HG03520 (cell line): Measurements from ENCODE around the gene DTX2.
"Not testable (repeated sequence)": the region's sequence is repeated elsewhere in the genome, so short reads cannot be mapped to it uniquely, and the experiment has no call there.

Experiments used
- ATAC-seq: cut with Tn5 transposase; IDR thresholded peaks from one replicate; pipeline ENCODE4 v1.9.1; 2021; ENCODE audit warnings: mild to moderate bottlenecking, moderate library complexity; ENCODE audit not compliant: unreplicated experiment

DTX2 gene

GRCh38 chr7:76461464-76462101, at the start of gene DTX2:
DTX2 (plus strand) TSS chr7:76461709; CDS start chr7:76480510, 18,801 bp downstream.
- peak; percentile 98 for ATAC-seq

DNA sequence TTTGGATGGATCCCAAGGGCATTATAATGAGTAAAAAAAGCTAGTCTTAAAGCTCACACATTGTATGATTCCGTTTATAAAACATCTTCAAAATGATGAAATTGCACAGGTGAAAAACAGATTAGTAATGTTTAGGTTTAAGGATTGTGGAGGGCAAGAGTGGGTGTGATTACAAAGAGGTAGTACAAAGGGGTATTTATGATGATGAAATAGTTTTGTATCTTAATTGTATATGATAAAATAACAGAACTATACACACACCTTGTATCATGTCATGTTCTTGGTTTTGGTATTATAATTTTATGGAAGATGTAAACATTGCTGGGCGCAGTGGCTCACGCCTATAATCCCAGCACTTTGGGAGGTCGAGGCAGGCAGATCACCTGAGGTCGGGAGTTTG, 49.3 kb upstream of the DTX2 start:
- ATAC-seq = no peak

GRCh38 chr7:76417654-76418310, 43.7 kb upstream of the DTX2 start:
- not testable (repeated sequence) for ATAC-seq

DNA sequence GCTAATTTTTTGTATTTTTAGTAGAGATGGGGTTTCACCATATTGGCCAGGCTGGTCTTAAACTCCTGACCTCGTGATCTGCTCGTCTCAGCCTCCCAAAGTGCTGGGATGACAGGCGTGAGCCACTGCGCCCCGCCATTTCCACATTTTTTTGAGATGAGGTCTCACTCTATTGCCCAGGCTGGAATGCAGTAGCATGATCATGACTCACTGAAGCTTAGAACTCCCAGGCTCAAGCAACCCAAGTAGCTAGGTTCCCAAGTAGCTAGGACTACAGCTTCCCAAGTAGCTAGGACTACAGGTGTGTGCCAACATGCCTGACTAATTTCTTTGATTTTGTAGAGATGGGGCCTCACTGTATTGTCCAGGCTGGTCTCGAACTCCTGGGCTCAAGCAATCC, 40.4 kb upstream of the DTX2 start:
- ATAC-seq = not testable (repeated sequence)

DNA sequence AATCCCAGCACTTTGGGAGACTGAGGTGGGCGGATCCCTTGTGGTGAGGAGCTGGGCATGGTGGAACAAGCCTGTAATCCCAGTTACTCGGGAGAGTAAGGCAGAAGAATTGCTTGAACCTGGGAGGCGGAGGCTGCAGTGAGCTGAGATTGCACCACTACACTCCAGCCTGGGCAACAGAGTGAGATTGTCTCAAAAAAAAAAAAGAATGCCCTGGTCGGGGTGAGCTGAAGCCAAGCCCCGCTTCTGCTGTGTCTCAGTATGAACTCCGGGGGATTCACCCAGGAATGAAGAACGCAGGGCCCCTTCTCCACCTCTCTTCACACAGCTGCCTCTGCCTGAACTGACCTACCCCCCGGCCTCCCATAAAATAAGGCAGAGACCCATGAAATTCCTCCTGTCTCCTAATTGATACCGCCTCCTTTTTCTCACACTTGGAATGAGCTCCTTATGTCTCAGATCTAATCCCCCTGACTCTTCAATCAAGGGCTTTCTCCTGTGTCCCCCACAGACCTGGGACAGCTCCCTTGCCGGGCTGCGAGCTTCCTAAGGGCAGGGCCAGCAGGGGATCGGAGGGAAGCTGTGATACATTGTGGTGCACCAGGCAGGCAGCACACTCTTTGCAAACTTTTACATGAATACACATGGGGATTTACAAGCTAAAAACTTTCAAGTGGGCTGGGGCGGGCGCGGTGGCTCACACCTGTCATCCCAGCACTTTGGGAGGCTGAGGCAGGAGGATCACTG, 37.7 kb upstream of the DTX2 start:
- no peak for ATAC-seq

- ATAC-seq = peak; percentile 82
Observed at GRCh38 chr7:76424413-76425111, 36.9 kb upstream of the DTX2 start, which contains the start of gene ZP3. ZP3 (plus strand) TSS chr7:76424950; CDS start chr7:76424965, 15 bp downstream.

- ATAC-seq = no peak
Observed at GRCh38 chr7:76425156-76425555, 36.4 kb upstream of the DTX2 start.

- not testable (repeated sequence) for ATAC-seq
Observed at GRCh38 chr7:76425558-76425957, 36.0 kb upstream of the DTX2 start.

DNA sequence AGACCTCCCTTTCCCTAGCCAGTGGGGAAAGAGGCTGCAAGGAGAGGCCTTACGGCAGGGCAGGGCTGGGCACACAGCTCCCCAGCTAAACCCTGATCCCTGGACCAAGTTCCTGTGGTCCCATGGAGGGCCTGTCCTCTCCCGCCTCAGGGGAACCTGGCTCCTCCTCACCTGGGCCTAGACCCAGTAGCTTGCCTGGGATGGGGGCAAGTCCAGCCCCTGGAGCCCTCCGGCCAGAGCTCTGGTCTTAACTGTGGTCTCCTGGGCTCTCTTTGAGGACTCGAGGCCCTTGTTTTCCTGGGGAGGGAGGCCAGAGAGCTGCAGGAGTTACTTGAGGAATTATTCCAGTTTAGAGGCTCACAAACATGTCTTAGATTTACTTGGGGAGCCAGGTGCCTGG, 35.3 kb upstream of the DTX2 start:
- ATAC-seq = no peak

- ATAC-seq = no peak
Observed at GRCh38 chr7:76427635-76428034, 33.9 kb upstream of the DTX2 start.

DNA sequence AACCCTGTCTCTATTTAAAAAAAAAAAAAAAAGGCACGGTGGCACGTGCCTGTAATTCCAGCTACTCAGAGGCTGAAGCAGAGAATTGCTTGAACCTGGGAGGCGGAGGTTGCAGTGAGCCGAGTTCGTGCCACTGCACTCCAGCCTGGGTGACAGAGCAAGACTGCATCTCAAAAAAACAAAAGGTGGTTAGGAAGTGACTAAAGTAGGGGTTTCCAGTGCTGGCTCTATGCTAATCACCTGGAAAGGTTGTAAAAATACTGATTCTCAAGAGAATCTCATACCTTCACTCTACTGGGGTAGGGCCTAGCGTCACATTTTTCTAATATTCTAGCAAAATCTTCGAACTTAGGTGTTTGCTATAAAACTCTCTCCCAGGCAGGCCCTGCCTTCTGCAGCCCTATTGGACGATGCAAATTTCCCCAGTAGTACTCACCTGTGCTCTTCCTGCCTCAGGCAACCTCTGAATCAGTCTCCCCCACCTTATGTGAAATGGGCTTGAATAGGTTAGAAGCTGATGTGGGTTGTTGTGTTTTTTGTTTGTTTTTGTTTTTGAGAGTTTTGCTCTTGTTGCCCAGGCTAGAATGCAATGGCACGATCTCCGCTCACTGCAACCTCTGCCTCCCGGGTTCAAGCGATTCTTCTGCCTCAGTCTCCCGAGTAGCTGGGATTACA, 33.2 kb upstream of the DTX2 start:
- no peak for ATAC-seq

GRCh38 chr7:76428868-76429805, 32.4 kb upstream of the DTX2 start:
- no peak for ATAC-seq

GRCh38 chr7:76430211-76430610, 31.3 kb upstream of the DTX2 start:
- no peak for ATAC-seq

GRCh38 chr7:76430836-76431235, 30.7 kb upstream of the DTX2 start:
- no peak for ATAC-seq

GRCh38 chr7:76437873-76438272, 23.6 kb upstream of the DTX2 start:
- peak; percentile 62 for ATAC-seq

DNA sequence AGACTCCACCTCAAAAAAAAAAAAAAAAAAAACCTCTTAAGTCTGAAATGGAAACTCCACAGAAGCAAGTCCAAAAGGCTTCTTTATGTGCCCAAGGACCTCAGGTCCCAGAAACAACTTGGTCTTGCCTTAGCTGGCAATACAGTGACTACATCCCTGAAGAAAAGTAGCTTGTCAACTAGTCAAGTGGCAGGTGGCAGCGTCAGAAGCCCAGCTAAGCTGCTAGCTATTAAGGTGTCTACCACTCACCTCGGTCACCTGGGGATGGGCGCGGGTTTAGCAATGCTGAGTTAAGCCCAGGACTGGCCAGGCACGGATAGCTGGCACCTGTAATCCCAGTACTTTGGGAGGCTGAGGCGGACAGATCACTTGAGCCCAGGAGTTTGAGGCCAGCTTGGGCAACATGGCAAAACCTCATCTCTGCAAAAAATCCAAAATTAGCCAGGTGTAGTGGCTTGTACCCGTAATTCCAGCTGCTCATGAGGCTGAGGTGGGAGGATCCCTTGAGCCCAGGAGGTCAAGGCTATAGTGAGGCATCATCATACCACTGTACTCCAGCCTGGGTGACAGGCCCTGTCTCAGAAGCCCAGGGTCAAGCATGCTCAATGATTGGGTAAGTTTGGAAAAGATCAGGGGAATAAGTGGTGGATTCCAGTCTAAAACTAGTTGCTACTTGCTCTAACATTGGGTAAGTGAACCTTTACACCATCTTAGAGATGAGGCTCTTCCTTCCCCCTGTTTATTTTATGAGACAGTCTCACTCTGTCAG, 22.2 kb upstream of the DTX2 start:
- ATAC-seq = not testable (repeated sequence)

GRCh38 chr7:76440404-76440803, 21.1 kb upstream of the DTX2 start:
- ATAC-seq = not testable (repeated sequence)

- ATAC-seq = peak; percentile 52
Observed at GRCh38 chr7:76441792-76442191, 19.7 kb upstream of the DTX2 start.
